ENCODE results near the gene JMJD1C. TPM values are rescaled to one million over a fixed set of nuclear protein-coding genes. Genes with fewer than 3 reads are reported as not detected.

JMJD1C gene
- total RNA-seq, 1 experiment from 2014 or later: 180 TPM

GRCh38 chr10:63396133-63396761 lies 69.5 kb downstream of the JMJD1C start (continued):
- TF ChIP-seq, protein P1, sequence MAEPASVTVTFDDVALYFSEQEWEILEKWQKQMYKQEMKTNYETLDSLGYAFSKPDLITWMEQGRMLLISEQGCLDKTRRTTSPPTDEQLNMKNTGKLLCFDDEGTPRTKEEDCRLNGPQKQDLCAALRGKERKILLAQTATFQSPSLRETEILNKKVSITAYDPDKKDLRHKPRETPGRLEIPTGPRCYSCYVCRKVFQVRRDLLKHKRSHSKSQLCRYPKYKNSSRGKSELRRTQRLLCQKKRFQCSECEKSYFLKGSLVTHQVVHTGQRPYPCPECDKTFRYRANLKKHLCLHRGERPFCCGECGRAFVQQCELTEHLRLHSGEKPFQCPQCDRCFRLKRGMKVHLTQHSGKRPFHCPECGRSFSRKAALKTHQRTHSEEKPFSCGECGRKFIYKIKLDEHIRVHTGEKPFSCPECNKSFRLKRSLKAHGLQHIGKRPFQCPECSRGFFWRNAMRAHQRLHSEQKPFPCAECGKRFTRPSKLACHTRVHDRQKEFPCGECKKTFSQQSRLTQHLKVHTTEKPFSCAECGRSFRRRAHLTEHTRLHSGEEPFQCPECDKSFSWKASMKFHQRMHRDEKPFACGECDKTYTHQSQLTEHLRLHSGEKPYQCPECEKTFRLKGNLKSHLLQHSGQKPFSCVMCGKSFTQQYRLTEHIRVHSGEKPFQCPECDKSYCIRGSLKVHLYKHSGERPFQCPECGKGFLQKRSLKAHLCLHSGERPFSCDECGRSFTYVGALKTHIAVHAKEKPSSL (CRISPR knock-in tag; conservative IDR thresholded peaks at IDR 0.05): no peak
- TF ChIP-seq, protein P2, sequence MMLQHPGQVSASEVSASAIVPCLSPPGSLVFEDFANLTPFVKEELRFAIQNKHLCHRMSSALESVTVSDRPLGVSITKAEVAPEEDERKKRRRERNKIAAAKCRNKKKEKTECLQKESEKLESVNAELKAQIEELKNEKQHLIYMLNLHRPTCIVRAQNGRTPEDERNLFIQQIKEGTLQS (CRISPR knock-in tag; conservative IDR thresholded peaks at IDR 0.05): no peak
- TF ChIP-seq, protein P3, sequence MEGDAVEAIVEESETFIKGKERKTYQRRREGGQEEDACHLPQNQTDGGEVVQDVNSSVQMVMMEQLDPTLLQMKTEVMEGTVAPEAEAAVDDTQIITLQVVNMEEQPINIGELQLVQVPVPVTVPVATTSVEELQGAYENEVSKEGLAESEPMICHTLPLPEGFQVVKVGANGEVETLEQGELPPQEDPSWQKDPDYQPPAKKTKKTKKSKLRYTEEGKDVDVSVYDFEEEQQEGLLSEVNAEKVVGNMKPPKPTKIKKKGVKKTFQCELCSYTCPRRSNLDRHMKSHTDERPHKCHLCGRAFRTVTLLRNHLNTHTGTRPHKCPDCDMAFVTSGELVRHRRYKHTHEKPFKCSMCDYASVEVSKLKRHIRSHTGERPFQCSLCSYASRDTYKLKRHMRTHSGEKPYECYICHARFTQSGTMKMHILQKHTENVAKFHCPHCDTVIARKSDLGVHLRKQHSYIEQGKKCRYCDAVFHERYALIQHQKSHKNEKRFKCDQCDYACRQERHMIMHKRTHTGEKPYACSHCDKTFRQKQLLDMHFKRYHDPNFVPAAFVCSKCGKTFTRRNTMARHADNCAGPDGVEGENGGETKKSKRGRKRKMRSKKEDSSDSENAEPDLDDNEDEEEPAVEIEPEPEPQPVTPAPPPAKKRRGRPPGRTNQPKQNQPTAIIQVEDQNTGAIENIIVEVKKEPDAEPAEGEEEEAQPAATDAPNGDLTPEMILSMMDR (IDR thresholded peaks at IDR 0.05): no peak
- TF ChIP-seq RORB (CRISPR knock-in tag; IDR thresholded peaks at IDR 0.05) (no peak), PRRX2 (CRISPR knock-in tag; IDR thresholded peaks at IDR 0.05) (no peak), NR1H2 (CRISPR knock-in tag; IDR thresholded peaks at IDR 0.05) (no peak)
- TF ChIP-seq, protein P4, sequence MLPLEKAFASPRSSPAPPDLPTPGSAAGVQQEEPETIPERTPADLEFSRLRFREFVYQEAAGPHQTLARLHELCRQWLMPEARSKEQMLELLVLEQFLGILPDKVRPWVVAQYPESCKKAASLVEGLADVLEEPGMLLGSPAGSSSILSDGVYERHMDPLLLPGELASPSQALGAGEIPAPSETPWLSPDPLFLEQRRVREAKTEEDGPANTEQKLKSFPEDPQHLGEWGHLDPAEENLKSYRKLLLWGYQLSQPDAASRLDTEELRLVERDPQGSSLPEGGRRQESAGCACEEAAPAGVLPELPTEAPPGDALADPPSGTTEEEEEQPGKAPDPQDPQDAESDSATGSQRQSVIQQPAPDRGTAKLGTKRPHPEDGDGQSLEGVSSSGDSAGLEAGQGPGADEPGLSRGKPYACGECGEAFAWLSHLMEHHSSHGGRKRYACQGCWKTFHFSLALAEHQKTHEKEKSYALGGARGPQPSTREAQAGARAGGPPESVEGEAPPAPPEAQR (CRISPR knock-in tag; IDR thresholded peaks at IDR 0.05): no peak

- no peak overlapping the region for H3K27ac Mint-ChIP-seq
- H3K36me3 Mint-ChIP-seq: peaks cover 3% of the 10 kb centered on the region; the same call in 1 of the 2 replicates
- no peak overlapping the region for H3K4me3 Mint-ChIP-seq
- peaks cover 8% of the 10 kb centered on the region for H3K4me1 Mint-ChIP-seq
- peaks cover 16% of the 10 kb centered on the region for H3K9me3 Mint-ChIP-seq
- POLR2A ChIA-PET: no interaction called here
- no peaks in the 10 kb centered on the region for H3K27me3 Mint-ChIP-seq (ENCODE audit: low read depth)
- CTCF ChIA-PET: no interaction called here
- TF ChIP-seq ZNF121 (CRISPR knock-in tag; IDR thresholded peaks at IDR 0.05) (peak; percentile 73; the same call in 1 of the 2 replicates), CREB1 (CRISPR knock-in tag; IDR thresholded peaks at IDR 0.05) (no peak)
- DNase-seq (ENCODE audit: low spot score) (no peak), ATAC-seq (no peak)
Observed at GRCh38 chr10:63393050-63393449, 72.7 kb downstream of the JMJD1C start.

- ChIA-PET POLR2A (no interaction called here), CTCF (no interaction called here)
- no peak for DNase-seq (ENCODE audit: low spot score)
- 0 out of 2 replicates have a peak overlapping the region, but pooled peaks have one; percentile 14 for H3K27ac Mint-ChIP-seq
- ATAC-seq: no peak
- no peak overlapping the region for H3K4me3 Mint-ChIP-seq
- H3K27me3 Mint-ChIP-seq (ENCODE audit: low read depth): no peaks in the 10 kb centered on the region
- TF ChIP-seq NFE2L1 (CRISPR knock-in tag; IDR thresholded peaks at IDR 0.05) (no peak), TCF7 (CRISPR knock-in tag; IDR thresholded peaks at IDR 0.05; ENCODE audit: low read depth) (no peak), IRF2 (CRISPR knock-in tag; IDR thresholded peaks at IDR 0.05; ENCODE audit: borderline replicate concordance, low read depth) (no peak), RELA (CRISPR knock-in tag; IDR thresholded peaks at IDR 0.05; ENCODE audit: borderline replicate concordance) (no peak), SOX15 (CRISPR knock-in tag; IDR thresholded peaks at IDR 0.05) (no peak), MAX (CRISPR knock-in tag; IDR thresholded peaks at IDR 0.05) (no peak), IRF1 (CRISPR knock-in tag; IDR thresholded peaks at IDR 0.05) (no peak), ZMAT4 (CRISPR knock-in tag; IDR thresholded peaks at IDR 0.05) (no peak)
- H3K36me3 Mint-ChIP-seq: peaks cover 3% of the 10 kb centered on the region; the same call in 1 of the 2 replicates
- peaks cover 16% of the 10 kb centered on the region for H3K9me3 Mint-ChIP-seq
- peaks cover 12% of the 10 kb centered on the region for H3K4me1 Mint-ChIP-seq
Observed at GRCh38 chr10:63392224-63392623, 73.6 kb downstream of the JMJD1C start.
